A673 (cell line): Measurements from ENCODE around the gene ANKRD50. TPM values are rescaled to one million over a fixed set of nuclear protein-coding genes. Genes with fewer than 3 reads are reported as not detected.

Source experiments
- BruUV-seq: library from RNA; stranded (reverse); fragments of 400-500 nt; replicated peaks from 2 replicates; lab custom pipeline; 2021; lab: Mats Ljungman, UMichigan
- CTCF ChIA-PET: fragments of 300-600 bp; sonication (Branson Sonifier 250); formaldehyde crosslinking; loops from one replicate; lab custom pipeline; 2022; ENCODE audit warnings: antibody characterized with exemption; lab: Charles Lee
- POLR2A ChIA-PET: fragments of 300-600 bp; sonication (Branson Sonifier 250); formaldehyde crosslinking; loops from one replicate; lab custom pipeline; 2022; ENCODE audit warnings: antibody characterized with exemption; ENCODE audit not compliant: low non-redundant PET; lab: Charles Lee
- DNase-seq: peaks from one replicate; pipeline ENCODE4 v3.0.0-alpha.2; 2015; ENCODE audit warnings: low spot score
- H3K27ac ChIP-seq: fragments of 200-600 bp; sonication (generic); 2 replicates; pipeline ENCODE4 v1.5.1; 2016; ENCODE audit warnings: mixed run types, low read depth, mild to moderate bottlenecking, mixed read lengths, antibody characterized with exemption, low read length; ENCODE audit not compliant: poor library complexity, severe bottlenecking
- H3K27me3 ChIP-seq: fragments of 200-600 bp; sonication (generic); replicated peaks from 2 replicates; pipeline ENCODE4 v1.6.1; 2017; ENCODE audit warnings: mixed run types, low read depth, mild to moderate bottlenecking, mixed read lengths, antibody characterized with exemption, low read length; ENCODE audit not compliant: insufficient read depth, poor library complexity
- H3K36me3 ChIP-seq: fragments of 200-600 bp; sonication (generic); 2 replicates; pipeline ENCODE4 v1.6.1; 2016; ENCODE audit warnings: mixed run types, mild to moderate bottlenecking, mixed read lengths, antibody characterized with exemption, low read length; ENCODE audit not compliant: insufficient read depth, poor library complexity, severe bottlenecking
- H3K4me1 ChIP-seq: fragments of 200-600 bp; sonication (generic); 2 replicates; pipeline ENCODE4 v1.6.1; 2017; ENCODE audit warnings: mixed run types, mild to moderate bottlenecking, mixed read lengths, antibody characterized with exemption, low read length; ENCODE audit not compliant: insufficient read depth, poor library complexity, severe bottlenecking
- H3K4me3 ChIP-seq: fragments of 200-600 bp; sonication (generic); 2 replicates; pipeline ENCODE4 v1.5.1; 2016; ENCODE audit warnings: low read depth, mixed run types, mild to moderate bottlenecking, mixed read lengths, low read length; ENCODE audit not compliant: poor library complexity, severe bottlenecking
- H3K9me3 ChIP-seq: fragments of 200-600 bp; sonication (generic); 2 replicates; pipeline ENCODE4 v1.6.1; 2016; ENCODE audit warnings: mixed run types, low read depth, mild to moderate bottlenecking, mixed read lengths, antibody characterized with exemption, low read length; ENCODE audit not compliant: poor library complexity, severe bottlenecking
- CTCF ChIP-seq: fragments of 300-800, 200-600 bp; sonication (generic); conservative IDR thresholded peaks from 2 replicates; pipeline ENCODE4 v1.5.1; 2017; ENCODE audit warnings: low read depth, mild to moderate bottlenecking, antibody characterized with exemption, low read length, moderate library complexity, mixed read lengths
- EZH2 ChIP-seq: fragments of 200-600 bp; sonication (generic); IDR thresholded peaks from 2 replicates; pipeline ENCODE4 v1.6.1; 2017; ENCODE audit warnings: borderline replicate concordance, low read depth, mild to moderate bottlenecking, mixed read lengths, antibody characterized with exemption, low read length; ENCODE audit not compliant: poor library complexity, severe bottlenecking
- intact Hi-C: fragments of 100-400 bp; cut with micrococcal nuclease; formaldehyde crosslinking; loops from one replicate; pipeline ENCODE4 v1.10.0; 2022; ENCODE audit not compliant: unreplicated experiment
- total RNA-seq: library from RNA; stranded (reverse); gene quantifications from 2 replicates; pipeline ENCODE4 v1.2.3, GENCODE V29; 2021

Gene ANKRD50
- total RNA-seq, 1 experiment from 2014 or later = 18.4 TPM

DNA sequence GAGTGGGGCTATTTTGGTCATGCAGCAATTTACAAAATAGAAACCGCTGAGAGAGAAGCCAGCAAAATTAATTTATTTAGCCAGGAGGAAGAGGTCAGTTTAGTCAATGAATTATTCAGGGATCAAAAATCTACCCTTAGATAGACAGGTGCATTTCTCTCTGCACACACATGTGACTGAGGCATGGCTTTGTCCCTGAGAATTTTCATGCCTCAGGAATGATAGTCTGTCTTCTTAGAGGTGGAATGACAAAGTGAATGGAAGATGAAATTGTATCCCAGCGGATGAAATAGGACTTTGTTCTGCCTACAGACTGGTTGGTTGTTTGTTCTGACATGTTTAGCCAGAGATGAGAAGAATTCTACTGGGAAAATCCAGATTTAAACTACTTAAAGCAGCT is 46.0 kb downstream of the ANKRD50 start:
- intact Hi-C loops = no loop called here
- Histone ChIP-seq H3K9me3 (no peaks in the 10 kb centered on the region), H3K27ac (no peak overlapping the region), H3K27me3 (no peaks in the 10 kb centered on the region), H3K36me3 (peaks cover 11% of the 10 kb centered on the region), H3K4me1 (no peaks in the 10 kb centered on the region), H3K4me3 (no peak overlapping the region)
- no peak for DNase-seq
- ChIA-PET CTCF (no interaction called here), POLR2A (no interaction called here)
- no peak for TF ChIP-seq EZH2
- BruUV-seq = no TSS peak

DNA sequence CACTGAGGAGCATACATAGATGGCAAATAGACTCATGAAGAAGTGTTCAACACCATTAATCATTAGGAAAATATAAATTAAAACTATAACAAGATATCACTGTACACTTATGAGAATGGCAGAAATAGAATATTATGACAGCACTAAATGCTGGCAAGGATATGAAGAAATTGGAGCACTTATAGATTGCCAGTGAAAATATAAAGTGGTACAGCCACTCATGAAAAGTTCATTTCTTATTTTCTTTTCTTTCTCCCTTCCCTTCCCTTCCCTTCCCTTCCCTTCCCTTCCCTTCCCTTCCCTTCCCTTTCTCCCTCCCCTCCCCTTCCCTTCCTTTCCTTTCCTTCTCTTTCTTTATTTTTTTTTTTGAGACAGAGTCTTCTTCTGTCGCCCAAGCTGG is 53.7 kb downstream of the ANKRD50 start:
- ChIA-PET CTCF (no interaction called here), POLR2A (no interaction called here)
- BruUV-seq = no TSS peak
- intact Hi-C loops = no loop called here
- Histone ChIP-seq H3K9me3 (no peaks in the 10 kb centered on the region), H3K36me3 (no peaks in the 10 kb centered on the region), H3K27me3 (no peaks in the 10 kb centered on the region), H3K4me1 (no peaks in the 10 kb centered on the region), H3K4me3 (no peak overlapping the region), H3K27ac (no peak overlapping the region)
- no peak for DNase-seq
- TF ChIP-seq CTCF (no peak), EZH2 (no peak)

DNA sequence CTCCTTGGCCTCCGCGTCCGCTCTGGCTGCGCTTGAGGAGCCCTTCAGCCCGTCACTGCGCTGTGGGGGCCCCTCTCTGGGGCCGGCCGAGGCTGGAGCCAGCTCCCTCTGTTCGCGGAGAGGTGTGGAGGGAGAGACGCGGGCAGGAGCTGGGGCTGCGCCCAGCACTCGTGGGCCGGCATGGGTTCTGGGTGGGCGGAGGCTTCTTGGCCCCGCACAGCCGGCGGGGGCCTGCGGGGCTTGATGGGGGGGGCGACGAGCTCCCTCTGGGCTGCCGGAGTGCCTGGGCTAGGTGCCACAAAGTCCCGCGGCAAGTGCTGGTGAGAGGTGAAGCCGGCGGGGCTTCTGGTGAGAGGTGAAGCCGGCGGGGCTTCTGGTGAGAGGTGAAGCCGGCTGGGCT is 61.9 kb downstream of the ANKRD50 start:
- no TSS peak for BruUV-seq
- CTCF ChIA-PET = no interaction called here
- intact Hi-C loops = no loop called here

More for the DNA sequence above, 61.9 kb downstream of the ANKRD50 start:
- Histone ChIP-seq H3K4me3 (no peak overlapping the region), H3K4me1 (no peaks in the 10 kb centered on the region), H3K27me3 (no peaks in the 10 kb centered on the region), H3K9me3 (no peaks in the 10 kb centered on the region), H3K27ac (no peak overlapping the region), H3K36me3 (no peaks in the 10 kb centered on the region)
- POLR2A ChIA-PET = no interaction called here
- no peak for TF ChIP-seq CTCF
- no peak for TF ChIP-seq EZH2
- DNase-seq = no peak
